ENCODE data around the gene HNRNPUL2. TPM values are rescaled to one million over a fixed set of nuclear protein-coding genes. Genes with fewer than 3 reads are reported as not detected.

Gene HNRNPUL2
- polyA plus RNA-seq, 3 donors = 0.33 to 13.8 (median 0.88) TPM

- Histone ChIP-seq H2AFZ (ENCODE audit: insufficient read depth, low read depth, low read length, poor library complexity, severe bottlenecking) (peak overlapping the region; percentile 95), H3K4me3 (replicated peaks in 1 of 3; ENCODE audit: low read depth in 2 of 3, low read length in 3 of 3) (peak overlapping the region; percentile 70 to 99 (median 99)), H3K9ac (ENCODE audit: insufficient read depth, low read length, poor library complexity, severe bottlenecking) (peak overlapping the region; percentile 78), H3K4me1 (ENCODE audit: control insufficient read depth in 1 of 2, insufficient read depth in 2 of 2, low read length in 2 of 2) (peaks cover 24 to 28% of the 10 kb centered on the region in 2 donors), H3K36me3 (replicated peaks in 1 of 2; ENCODE audit: control insufficient read depth in 1 of 2, insufficient read depth in 2 of 2, low read length in 2 of 2) (peaks cover 10 to 27% of the 10 kb centered on the region in 2 donors), H3K79me2 (ENCODE audit: insufficient read depth, low read length) (peaks cover 53% of the 10 kb centered on the region), H3K27me3 (ENCODE audit: control insufficient read depth in 2 of 2, insufficient read depth in 2 of 2, low read length in 2 of 2) (no peaks in the 10 kb centered on the region), H3K9me3 (replicated peaks in 1 of 2; ENCODE audit: control insufficient read depth in 1 of 2, insufficient read depth in 1 of 2, low read length in 2 of 2) (no peaks in the 10 kb centered on the region), H3K4me2 (replicated peaks; ENCODE audit: extremely low read depth, low read length, poor library complexity, severe bottlenecking) (peak overlapping the region; percentile 90), H4K20me1 (ENCODE audit: insufficient read depth, low read length) (peaks cover 18% of the 10 kb centered on the region), H3K27ac (ENCODE audit: low read depth in 1 of 2, low read length in 2 of 2) (peak overlapping the region; percentile 66 to 86)
- Mint-ChIP-seq H3K27me3 (ENCODE audit: low read depth in 3 of 3) (no peaks in the 10 kb centered on the region), H3K9me3 (no peaks in the 10 kb centered on the region), H3K36me3 (peaks cover 14 to 36% of the 10 kb centered on the region in 2 donors), H3K4me1 (peaks cover 40% of the 10 kb centered on the region), H3K4me3 (peak overlapping the region; percentile 92 to 97), H3K27ac (peak overlapping the region; percentile 80 to 94 (median 93))
- intact Hi-C loops (cut with micrococcal nuclease) = loop anchor here in 1 of 2 donors (2.0 kb wide), 1 partner anchor 14 kb away; the partner anchor contains the start of gene UBXN1
- peak in 1 of 3 donors; percentile 33 for DNase-seq
- TF ChIP-seq CTCF (IDR thresholded peaks at IDR 0.05) = no peak
- WGBS (ENCODE audit: insufficient coverage) = 5% methylated on average over 32 of the region's 36 CpGs
Observed at GRCh38 chr11:62664405-62665074, 62.7 kb downstream of the HNRNPUL2 start.

Small RNAs within 50 kb of the gene (small RNA-seq; reads per million reads assigned to genes)
- not detected for gene SNORA57 (ENCODE audit: insufficient read length, low read depth)

Other genes with a start within 250 kb of the HNRNPUL2 start
- 100 to 1,000 TPM in 2 of 3 donors, 10 to 100 TPM in 1; 80.0 to 201 (median 103) TPM for gene AHNAK, start 180.7 kb downstream of the HNRNPUL2 start, polyA plus RNA-seq
- 100 to 1,000 TPM; 490 to 603 (median 491) TPM for gene EEF1G, start 153.6 kb downstream of the HNRNPUL2 start, polyA plus RNA-seq
- 10 to 100 TPM in 1 of 3 donors, 1 to 10 TPM in 2; 1.8 to 16.3 (median 2.1) TPM for gene TUT1, start 135.9 kb downstream of the HNRNPUL2 start, polyA plus RNA-seq
- gene MTA2, start 125.6 kb downstream of the HNRNPUL2 start, polyA plus RNA-seq = 10 to 100 TPM; 14.0 to 38.6 (median 17.6) TPM
- gene EML3, start 114.7 kb downstream of the HNRNPUL2 start, polyA plus RNA-seq = 100 to 1,000 TPM in 1 of 3 donors, 10 to 100 TPM in 1, 1 to 10 TPM in 1; 7.2 to 131 (median 10.6) TPM
- gene ROM1, start 114.2 kb downstream of the HNRNPUL2 start, polyA plus RNA-seq = 1 to 10 TPM in 1 of 3 donors, under 1 TPM in 2; 0.51 to 1.4 (median 0.75) TPM
- 10 to 100 TPM; 18.5 to 44.9 (median 19.0) TPM for gene B3GAT3, start 105.5 kb downstream of the HNRNPUL2 start, polyA plus RNA-seq
- 100 to 1,000 TPM in 2 of 3 donors, 10 to 100 TPM in 1; 99.7 to 116 (median 109) TPM for gene GANAB, start 80.8 kb downstream of the HNRNPUL2 start, polyA plus RNA-seq
- gene INTS5, start 74.2 kb downstream of the HNRNPUL2 start, polyA plus RNA-seq = 10 to 100 TPM in 1 of 3 donors, 1 to 10 TPM in 2; 4.2 to 16.0 (median 9.9) TPM
- gene C11orf98, start 62.2 kb downstream of the HNRNPUL2 start, polyA plus RNA-seq = 10 to 100 TPM; 25.9 to 78.2 (median 74.6) TPM
- gene CSKMT, start 62.1 kb downstream of the HNRNPUL2 start, polyA plus RNA-seq = 1 to 10 TPM in 2 of 3 donors, under 1 TPM in 1; 0.73 to 4.9 (median 1.4) TPM
- 1 to 10 TPM; 3.3 to 7.9 (median 7.2) TPM for gene UQCC3, start 55.8 kb downstream of the HNRNPUL2 start, polyA plus RNA-seq
- 1 to 10 TPM; 1.9 to 9.1 (median 2.9) TPM for gene LBHD1, start 55.2 kb downstream of the HNRNPUL2 start, polyA plus RNA-seq
- gene UBXN1, start 48.4 kb downstream of the HNRNPUL2 start, polyA plus RNA-seq = 100 to 1,000 TPM in 2 of 3 donors, 10 to 100 TPM in 1; 93.9 to 147 (median 106) TPM
- not detected for gene LRRN4CL, start 37.9 kb downstream of the HNRNPUL2 start, polyA plus RNA-seq
- gene BSCL2, start 20.0 kb downstream of the HNRNPUL2 start, polyA plus RNA-seq = 10 to 100 TPM; 43.5 to 65.7 (median 63.3) TPM
- gene GNG3, start 19.8 kb downstream of the HNRNPUL2 start, polyA plus RNA-seq = under 1 TPM in 1 of 3 donors, not detected in 2; 0.23 TPM
- 10 to 100 TPM; 17.9 to 21.6 (median 20.4) TPM for gene TTC9C, start 1.0 kb upstream of the HNRNPUL2 start, polyA plus RNA-seq
- gene ZBTB3, start 26.7 kb upstream of the HNRNPUL2 start, polyA plus RNA-seq = 1 to 10 TPM; 1.7 to 4.5 (median 2.0) TPM
- gene POLR2G, start 34.1 kb upstream of the HNRNPUL2 start, polyA plus RNA-seq = 100 to 1,000 TPM; 162 to 243 (median 231) TPM
- gene TAF6L, start 43.9 kb upstream of the HNRNPUL2 start, polyA plus RNA-seq = 10 to 100 TPM in 1 of 3 donors, 1 to 10 TPM in 2; 5.1 to 35.5 (median 5.3) TPM
- 100 to 1,000 TPM in 2 of 3 donors, 10 to 100 TPM in 1; 95.8 to 236 (median 220) TPM for gene TMEM179B, start 59.9 kb upstream of the HNRNPUL2 start, polyA plus RNA-seq
- 10 to 100 TPM in 2 of 3 donors, 1 to 10 TPM in 1; 5.7 to 20.4 (median 19.6) TPM for gene TMEM223, start 64.5 kb upstream of the HNRNPUL2 start, polyA plus RNA-seq
- gene NXF1, start 78.0 kb upstream of the HNRNPUL2 start, polyA plus RNA-seq = 100 to 1,000 TPM in 1 of 3 donors, 10 to 100 TPM in 2; 50.1 to 748 (median 70.6) TPM
- gene STX5, start 104.6 kb upstream of the HNRNPUL2 start, polyA plus RNA-seq = 10 to 100 TPM; 36.4 to 39.6 (median 38.5) TPM
- gene TEX54, start 105.4 kb upstream of the HNRNPUL2 start, polyA plus RNA-seq = under 1 TPM in 1 of 3 donors, not detected in 2; 0.74 TPM
- 10 to 100 TPM; 14.2 to 52.5 (median 18.4) TPM for gene WDR74, start 112.1 kb upstream of the HNRNPUL2 start, polyA plus RNA-seq
- gene SLC3A2, start 153.4 kb upstream of the HNRNPUL2 start, polyA plus RNA-seq = 100 to 1,000 TPM; 156 to 231 (median 189) TPM
- not detected for gene CHRM1, start 193.9 kb upstream of the HNRNPUL2 start, polyA plus RNA-seq